Endometrial microvascular endothelial cells (primary cell): ENCODE data around the gene PPFIA1. TPM values are rescaled to one million over a fixed set of nuclear protein-coding genes. Genes with fewer than 3 reads are reported as not detected.
"Not testable (repeated sequence)": the region's sequence is repeated elsewhere in the genome, so short reads cannot be mapped to it uniquely, and the experiment has no call there.

Source experiments
- in situ Hi-C: cut with HindIII; loops from 2 replicates; pipeline ENCODE4 v1.10.0; 2017; ENCODE audit warnings: low sequenced_read_pairs, low pct_unique_long_range_greater_than_20kb; ENCODE audit errors: inconsistent ontology term
- total RNA-seq: library from RNA; depleted of rRNA; stranded (reverse); fragments of >200 nt; gene quantifications from one replicate; pipeline ENCODE4 v1.2.3, GENCODE V29; 2015; ENCODE audit errors: inconsistent ontology term

The PPFIA1 gene
- total RNA-seq, 1 donor from 2014 or later: 46.1 TPM

GRCh38 chr11:70399681-70400112 is 129.2 kb downstream of the PPFIA1 start:
- in situ Hi-C loops: no loop called here

DNA sequence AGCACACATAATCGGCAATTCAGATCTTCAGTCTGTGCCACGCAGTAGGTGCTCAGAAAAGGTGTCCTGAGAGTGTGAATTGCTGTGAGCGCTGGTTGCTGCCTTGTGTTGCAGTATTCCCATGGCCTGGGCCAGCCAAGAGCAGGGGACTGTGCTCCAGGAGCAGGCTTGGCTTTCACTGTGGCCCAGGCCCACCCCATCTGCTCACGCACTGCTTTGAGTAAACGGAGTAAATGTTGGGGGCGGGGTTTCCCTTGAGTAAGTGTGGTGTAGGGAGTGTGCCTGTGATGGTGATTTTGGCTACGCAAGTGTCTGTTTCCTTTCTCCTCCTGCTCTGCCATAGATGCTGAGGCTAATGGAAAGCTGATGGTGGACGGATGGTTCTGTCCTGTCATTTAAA is 130.2 kb downstream of the PPFIA1 start:
- in situ Hi-C loops: no loop called here

GRCh38 chr11:70402016-70402415 is 131.5 kb downstream of the PPFIA1 start:
- in situ Hi-C loops: no loop called here

- in situ Hi-C loops: no loop called here
Observed at GRCh38 chr11:70402685-70403084, 132.2 kb downstream of the PPFIA1 start.

- in situ Hi-C loops: no loop called here
Observed at GRCh38 chr11:70404244-70404643, 133.8 kb downstream of the PPFIA1 start.

GRCh38 chr11:70405679-70406395 is 135.3 kb downstream of the PPFIA1 start:
- in situ Hi-C loops: no loop called here

GRCh38 chr11:70407121-70407520 is 136.6 kb downstream of the PPFIA1 start:
- in situ Hi-C loops: no loop called here

DNA sequence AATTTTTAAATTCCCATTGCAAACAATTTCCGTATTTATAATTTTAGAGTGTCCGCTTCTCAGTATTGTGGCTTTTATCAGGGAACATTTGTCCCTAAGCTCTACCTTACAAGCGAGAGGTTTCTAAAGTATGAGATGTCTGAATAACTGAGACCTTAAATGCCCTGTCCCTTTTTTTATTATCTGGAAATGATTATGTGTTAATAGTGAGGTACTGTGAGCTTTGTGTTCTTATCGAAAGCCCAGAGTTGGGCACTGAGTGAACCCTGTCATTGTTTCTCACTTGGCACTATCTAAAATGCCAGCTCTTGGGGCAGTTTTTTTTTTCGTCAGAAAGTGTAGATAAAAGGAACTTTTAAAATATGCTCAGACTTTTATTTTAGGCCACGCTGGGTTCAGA is 137.3 kb downstream of the PPFIA1 start:
- in situ Hi-C loops: no loop called here

DNA sequence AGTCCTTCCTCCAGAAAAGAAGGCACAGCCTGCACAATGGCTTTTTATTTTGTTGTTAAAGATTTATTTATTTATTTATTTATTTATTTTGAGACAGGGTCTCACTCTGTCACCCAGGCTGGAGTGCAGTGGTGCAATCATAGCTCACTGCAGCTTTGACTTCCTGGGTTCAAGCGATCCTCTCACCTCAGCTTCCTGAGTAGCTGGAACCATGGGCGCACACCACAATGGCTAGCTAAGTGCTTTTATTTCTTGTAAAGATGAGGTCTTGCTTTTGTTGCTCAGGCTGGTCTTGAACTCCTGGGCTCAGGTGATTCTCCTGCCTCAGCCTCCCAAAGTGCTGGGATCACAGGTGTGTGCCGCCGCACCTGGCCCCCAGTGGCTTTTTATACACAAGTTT is 137.8 kb downstream of the PPFIA1 start:
- in situ Hi-C loops: not testable (repeated sequence)

- in situ Hi-C loops: no loop called here
Observed at GRCh38 chr11:70409437-70409836, 138.9 kb downstream of the PPFIA1 start.

DNA sequence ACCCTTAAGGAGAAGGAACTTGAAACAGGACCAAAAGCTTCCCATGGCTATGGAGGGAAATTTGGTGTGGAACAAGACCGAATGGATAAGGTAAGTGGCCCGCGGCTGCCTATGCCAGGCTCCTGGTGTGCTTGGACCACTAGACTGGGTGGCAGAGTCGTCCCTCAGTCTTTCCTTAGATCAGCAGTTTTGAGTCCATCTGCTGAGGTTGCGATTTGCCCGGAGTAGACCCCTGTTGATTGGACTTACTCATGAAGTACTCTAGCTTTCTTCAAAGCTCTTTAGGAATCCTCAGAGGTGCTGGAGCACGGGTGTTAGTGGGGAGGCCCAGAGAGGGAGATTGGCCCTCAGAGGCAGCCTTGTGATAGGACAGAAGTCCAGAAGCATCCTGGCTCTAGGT is 139.4 kb downstream of the PPFIA1 start:
- in situ Hi-C loops: no loop called here

GRCh38 chr11:70410276-70411205 is 140.1 kb downstream of the PPFIA1 start:
- in situ Hi-C loops: no loop called here

DNA sequence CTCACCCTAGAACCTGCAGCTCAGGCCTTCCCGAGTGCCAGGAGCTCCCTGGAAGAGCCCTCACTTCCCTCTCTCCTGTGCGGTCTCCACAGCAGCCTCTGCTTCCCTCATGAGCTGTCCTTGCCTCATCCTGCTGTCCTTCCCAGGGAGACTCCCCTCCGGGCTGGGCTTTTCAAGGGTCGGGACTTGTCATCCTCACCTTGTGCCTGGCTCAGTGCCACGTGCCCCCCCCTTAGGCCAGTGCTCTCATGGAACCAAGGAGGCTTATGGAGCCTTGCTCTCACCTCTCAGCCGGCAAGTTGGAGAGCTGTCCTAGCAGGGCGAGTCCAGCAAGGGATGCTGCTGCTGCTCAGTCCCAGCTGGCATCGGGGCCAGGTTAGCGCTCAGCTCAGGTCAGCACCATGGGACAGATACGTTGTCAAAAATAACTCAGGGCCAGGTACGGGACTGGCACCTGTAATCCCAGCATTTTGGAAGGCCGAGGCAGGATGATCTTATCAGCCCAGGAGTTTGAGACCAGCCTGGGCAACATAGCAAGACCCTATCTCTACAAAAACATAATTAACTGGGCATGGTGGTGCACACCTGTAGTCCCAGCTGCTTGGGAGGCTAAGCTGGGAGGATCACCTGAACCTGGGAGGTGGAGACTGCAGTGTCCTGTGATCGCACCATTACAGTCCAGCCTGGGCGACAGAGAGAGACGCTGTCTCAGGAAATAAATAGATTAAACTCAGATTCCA is 141.4 kb downstream of the PPFIA1 start:
- in situ Hi-C loops: no loop called here

DNA sequence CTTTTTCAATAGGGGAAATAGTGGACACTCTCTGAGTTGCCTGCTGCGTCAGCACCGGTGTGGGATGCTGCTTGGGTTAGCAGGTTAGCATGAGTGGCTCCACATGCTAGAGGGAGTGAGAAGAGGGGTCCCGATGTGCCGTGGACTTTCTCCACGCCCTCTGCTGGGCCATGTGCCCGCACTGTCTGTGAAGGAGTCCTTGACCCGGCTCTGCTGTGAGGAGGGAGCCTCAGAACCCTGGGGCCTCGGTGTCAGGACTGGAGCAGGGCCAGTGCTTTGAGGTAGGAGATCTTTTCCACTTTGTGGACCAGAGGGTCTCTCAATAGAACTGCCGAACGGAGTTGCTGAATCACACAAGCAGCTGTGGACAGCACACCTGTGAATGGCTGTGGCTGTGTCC is 142.7 kb downstream of the PPFIA1 start:
- in situ Hi-C loops: no loop called here

- in situ Hi-C loops: no loop called here
Observed at GRCh38 chr11:70414341-70415100, 144.0 kb downstream of the PPFIA1 start.

- in situ Hi-C loops: no loop called here
Observed at GRCh38 chr11:70415191-70415590, 144.7 kb downstream of the PPFIA1 start.

DNA sequence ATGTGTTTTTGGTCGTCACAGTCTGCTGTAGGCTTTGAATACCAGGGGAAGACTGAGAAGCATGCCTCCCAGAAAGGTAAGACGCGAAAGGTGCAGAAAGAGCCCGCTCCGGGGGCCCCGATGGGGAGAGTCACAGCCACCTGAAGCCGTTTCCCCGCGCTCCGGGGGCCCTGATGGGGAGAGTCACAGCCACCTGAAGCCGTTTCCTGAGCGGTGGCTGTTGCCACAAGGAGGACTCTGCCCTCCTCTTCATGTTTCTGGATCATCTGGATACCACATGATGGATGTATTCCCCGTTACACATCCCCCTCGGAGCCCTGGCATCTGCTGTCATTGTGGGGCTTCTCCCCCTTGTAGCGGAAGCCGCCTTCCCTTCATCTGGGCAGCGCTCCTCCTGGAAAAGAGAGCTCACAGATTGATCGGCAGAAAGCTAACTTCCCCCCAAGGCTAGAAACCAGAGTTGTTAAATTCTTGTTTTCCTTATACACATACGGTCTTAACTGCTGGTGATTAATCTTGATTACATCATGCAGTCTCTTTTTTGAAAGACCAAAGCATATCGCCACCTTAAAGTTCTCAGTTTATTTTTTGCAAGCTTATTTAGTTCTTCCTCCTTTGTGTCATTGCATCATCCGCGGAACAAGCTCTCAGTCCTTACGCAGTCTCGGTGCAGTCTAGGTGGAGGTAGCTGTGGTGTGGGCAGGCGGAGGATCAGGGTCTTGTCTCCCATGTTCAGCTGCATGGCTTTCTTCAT is 145.3 kb downstream of the PPFIA1 start:
- in situ Hi-C loops: no loop called here

- in situ Hi-C loops: no loop called here
Observed at GRCh38 chr11:70416881-70417280, 146.4 kb downstream of the PPFIA1 start.
